CMK (cell line): ENCODE data around the gene CACNG8.
"Not testable (repeated sequence)": the region's sequence is repeated elsewhere in the genome, so short reads cannot be mapped to it uniquely, and the experiment has no call there.

Source experiments
- DNase-seq: peaks from one replicate; pipeline ENCODE4 v3.0.0-alpha.2; 2010; ENCODE audit warnings: low read depth

Gene CACNG8

GRCh38 chr19:53962887-53963431, at the start of gene CACNG8:
CACNG8 (plus strand) TSS chr19:53962937.
- DNase-seq, result no peak

DNA sequence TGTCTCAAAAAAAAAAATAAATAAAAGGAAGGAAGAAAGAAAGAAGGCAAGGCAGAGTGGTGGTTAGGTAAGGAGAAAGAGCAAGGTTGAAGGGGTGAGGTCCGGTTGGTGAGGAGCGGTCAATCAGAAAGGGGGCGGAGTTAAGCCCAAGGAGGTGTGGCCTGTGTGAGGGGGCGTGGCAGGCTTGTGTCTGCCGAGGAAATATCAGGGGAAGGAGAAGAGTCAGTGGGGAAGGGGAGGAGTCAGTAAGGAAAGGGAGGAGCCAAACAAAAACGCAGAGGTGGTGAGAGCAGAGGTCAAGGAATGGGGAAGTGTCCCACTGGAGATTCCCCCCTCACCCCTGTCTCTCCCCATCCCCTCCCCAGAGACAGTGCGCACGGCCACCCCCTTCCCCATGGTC, 47.7 kb upstream of the CACNG8 start:
- DNase-seq, result peak; percentile 29

DNA sequence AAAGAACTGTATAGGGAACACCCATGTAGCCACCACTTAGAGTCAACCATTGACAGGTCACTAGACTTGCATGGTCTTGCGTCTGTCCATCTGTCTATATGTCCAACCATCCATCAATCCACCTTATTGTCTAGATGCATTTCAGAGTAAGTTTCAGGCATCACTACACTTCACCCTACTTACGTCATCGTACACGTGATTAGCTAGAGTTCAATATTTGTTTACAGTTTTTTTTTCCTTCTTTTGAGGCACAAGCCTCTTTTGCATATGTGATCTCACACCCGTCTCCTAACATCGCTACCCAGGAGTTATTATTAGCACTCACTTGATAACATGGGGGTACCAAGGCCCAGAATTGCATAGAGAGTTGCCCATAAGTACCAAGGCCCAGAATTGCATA, 46.7 kb upstream of the CACNG8 start:
- no peak for DNase-seq

GRCh38 chr19:53917356-53917755, 45.4 kb upstream of the CACNG8 start:
- no peak for DNase-seq

- no peak for DNase-seq
These were observed 35.0 kb upstream of the CACNG8 start for GRCh38 chr19:53927739-53928138.

DNA sequence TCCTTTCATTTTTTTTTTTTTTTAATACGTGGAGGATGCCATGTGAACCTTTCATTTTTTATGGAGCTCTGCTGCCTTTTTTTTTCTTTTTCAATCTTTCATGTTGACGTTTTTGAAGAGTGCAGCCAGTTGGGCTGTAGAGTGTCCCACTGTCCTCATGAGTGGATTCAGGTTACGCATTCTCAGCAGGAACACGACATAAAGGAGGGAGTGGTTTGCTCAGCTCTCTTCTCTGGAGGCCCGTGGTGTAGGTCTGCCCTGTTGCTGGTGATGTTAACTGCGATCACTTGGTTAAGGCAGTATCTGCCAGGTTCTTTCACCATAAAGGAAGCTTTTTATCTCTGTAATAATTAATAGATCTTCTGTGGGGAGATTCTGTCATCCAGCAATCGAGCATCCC, 26.7 kb upstream of the CACNG8 start:
- DNase-seq, result no peak

DNA sequence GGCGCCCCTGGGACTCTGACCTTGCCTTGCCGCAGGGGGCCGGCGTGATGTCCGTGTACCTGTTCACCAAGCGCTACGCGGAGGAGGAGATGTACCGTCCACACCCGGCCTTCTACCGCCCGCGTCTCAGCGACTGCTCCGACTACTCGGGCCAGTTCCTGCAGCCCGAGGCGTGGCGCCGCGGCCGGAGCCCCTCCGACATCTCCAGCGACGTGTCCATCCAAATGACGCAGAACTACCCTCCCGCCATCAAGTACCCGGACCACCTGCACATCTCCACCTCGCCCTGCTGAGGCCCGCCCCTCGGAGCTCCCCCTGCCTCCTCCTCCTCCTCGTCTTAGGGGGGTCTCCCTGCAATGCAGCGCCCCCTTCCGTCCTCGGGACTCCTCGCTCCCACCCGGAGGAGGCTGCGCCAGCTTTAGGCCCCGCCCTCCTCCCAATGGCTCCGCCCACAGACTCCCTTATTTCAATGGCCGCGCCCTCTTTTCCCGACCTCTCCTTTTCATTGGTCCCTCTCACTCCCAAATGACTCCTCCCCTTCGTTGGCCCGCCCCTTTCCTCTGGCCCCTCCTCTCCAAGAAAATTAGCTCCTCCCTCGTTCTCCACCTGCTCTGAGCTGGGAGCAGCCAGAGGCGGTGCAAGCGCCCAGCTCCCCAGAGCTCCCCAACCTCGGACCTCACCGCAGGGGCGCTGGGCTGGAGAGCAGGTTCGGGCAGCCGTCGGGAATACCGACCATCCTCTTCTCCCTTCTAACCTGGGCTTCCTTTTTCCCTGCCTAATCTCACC, 20.5 kb upstream of the CACNG8 start:
- no peak for DNase-seq

GRCh38 chr19:53944416-53944815, 18.3 kb upstream of the CACNG8 start:
- DNase-seq, result no peak

- no peak for DNase-seq
These were observed 17.8 kb upstream of the CACNG8 start for GRCh38 chr19:53944933-53945332.

- DNase-seq, result peak; percentile 56
These were observed 17.3 kb upstream of the CACNG8 start for GRCh38 chr19:53945441-53945840.

GRCh38 chr19:53945998-53946397, 16.7 kb upstream of the CACNG8 start:
- no peak for DNase-seq

DNA sequence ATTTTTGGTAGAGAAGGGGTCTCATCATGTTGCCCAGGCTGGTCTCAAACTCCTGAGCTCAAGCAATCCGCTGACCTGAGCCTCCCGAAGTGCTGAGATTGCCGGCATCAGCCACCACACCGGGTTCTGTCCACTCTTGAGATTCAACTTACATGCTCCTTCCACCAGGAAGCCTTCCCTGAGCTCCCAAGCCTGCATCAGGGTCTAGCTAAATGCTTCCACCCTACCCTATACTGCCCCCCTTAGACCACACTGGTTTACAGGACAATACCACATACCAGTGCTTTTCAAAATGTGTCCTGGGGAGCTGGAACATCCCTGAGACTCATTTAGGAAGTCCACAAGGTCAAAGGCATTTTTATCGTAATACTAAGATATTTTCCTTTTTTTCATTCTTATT, 15.1 kb upstream of the CACNG8 start:
- DNase-seq, result no peak

- DNase-seq, result not testable (repeated sequence)
These were observed 14.1 kb upstream of the CACNG8 start for GRCh38 chr19:53948611-53949010.

- DNase-seq, result no peak
These were observed 11.3 kb upstream of the CACNG8 start for GRCh38 chr19:53951436-53951835.

DNA sequence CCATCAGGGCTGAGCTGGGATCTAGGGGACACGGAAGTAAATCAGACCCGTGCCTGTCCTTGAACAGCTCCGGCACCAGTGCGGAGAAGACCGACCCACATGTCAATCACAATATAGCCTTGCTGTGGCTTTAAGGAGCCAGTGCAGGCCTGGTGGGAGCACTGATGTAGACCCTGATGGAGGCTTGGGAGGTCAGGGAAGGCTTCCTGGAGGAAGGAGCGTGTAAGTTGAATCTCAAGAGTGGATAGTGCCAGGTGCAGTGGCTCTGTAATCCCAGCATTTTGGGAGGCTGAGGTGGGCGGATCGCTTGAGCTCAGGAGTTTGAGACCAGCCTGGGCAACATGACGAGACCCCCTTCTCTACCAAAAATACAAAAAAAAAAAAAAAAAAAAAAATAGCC, 10.8 kb upstream of the CACNG8 start:
- DNase-seq, result no peak

DNA sequence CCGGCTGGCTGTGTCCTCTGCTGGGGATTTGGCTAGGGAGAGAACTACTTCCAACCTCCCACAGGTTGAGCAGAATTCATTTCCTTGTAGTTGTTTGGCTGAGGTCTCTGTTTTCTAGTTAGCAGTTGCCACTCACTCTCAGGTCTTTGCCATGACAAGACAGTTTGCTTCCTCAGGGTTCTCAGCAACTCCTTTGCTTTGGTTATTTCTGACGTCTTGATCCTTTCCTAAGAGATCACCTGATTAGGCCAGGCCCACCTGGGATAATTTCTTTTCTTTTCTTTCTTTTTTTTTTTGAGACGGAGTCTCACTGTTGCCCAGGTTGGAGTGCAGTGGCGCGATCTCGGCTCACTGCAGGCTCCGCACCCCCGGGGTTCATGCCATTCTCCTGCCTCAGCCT, 9.4 kb upstream of the CACNG8 start:
- DNase-seq, result no peak

- DNase-seq, result no peak
These were observed 5.1 kb upstream of the CACNG8 start for GRCh38 chr19:53957448-53958167.

DNA sequence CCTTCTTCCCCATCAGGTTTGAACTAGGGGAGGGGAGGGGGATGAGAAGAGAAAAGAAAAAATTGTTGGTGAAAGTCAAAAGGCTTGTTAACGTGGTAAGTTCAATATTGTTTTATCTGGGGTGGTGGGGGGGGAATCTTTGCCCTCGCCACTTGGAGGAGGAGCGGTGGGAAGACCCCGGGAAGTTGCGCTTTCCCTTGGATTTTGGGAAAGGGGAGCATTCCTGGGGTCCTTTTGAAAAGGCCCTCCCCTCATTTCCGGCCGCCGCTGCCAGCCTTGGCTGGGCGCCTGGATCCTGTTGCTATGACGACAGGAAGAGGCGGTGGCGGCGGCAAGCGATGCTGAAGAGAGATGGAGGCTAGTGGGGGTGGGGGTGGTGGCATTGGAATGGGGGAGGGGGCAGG, 4.6 kb upstream of the CACNG8 start:
- DNase-seq, result no peak

DNA sequence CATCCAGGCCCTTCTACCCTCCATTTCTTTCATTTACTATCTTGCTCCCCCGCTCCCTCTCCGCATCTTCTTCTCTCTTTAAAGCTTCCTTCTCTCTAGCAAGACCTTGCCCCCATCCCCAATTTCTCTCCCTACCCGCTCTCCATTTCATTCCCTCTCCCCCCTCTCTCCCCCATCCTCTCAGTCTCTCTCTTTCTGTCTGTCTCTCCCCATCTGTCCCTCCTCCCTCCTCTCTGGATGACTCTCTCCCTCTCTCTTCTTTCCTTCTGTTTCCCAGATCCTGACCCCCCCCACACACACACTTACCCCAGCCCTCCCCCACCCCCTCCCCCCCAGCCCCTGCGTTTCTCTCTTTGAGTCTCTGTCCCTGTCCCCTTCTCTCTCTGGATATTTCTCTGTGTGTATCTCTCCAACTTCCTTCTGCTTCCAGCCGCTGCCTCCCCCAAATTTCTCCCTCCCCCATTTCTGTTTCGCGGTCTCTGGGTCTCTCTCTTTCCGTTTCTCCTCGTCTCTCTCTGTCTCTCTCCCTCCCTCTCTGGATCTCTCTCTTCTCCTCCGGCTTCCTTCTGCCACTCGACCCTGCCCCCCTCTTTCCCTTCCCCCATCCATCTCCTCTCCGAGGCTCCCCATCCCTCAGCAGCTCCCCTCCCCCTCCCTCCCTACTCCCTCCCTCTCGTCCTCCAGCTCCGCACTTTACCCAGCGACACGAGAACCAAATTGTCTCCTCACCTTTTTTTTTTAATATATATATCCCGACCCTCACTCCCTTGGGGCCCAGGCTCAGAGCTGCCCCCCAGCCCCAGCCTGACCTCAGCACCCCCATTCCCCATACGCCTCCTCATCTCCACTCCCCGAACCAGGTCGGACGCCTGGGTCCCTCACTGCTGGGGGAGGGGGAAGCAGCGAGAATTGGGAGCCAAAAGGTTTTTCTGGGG, 3.6 kb upstream of the CACNG8 start:
- no peak for DNase-seq

DNA sequence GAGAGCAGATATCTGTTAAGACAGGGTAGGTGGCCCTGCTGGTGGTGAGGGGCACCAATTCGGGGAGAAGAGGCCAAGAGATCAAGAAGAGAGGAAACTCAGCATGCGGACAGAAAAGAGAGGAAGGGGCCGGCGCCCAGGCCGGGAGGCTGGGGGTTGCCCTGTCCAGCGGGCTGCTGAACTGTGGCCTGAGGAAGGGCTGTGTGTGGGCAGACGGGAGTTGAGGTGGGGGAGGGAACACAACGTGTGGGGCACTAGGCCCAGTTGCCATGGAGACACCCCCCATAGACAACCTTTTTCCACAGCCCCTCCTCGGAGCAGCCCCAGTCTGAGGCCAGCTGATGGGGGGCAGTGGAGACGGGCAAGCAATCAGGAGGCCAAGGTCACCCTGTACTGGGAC, 2.5 kb upstream of the CACNG8 start:
- no peak for DNase-seq

- DNase-seq, result no peak
These were observed 1.9 kb upstream of the CACNG8 start for GRCh38 chr19:53960886-53961285.
